A673 (cell line): ENCODE data around the gene EXOC6B. TPM values are rescaled to one million over a fixed set of nuclear protein-coding genes. Genes with fewer than 3 reads are reported as not detected.

ENCODE experiments used
- BruUV-seq: library from RNA; stranded (reverse); fragments of 400-500 nt; replicated peaks from 2 replicates; lab custom pipeline; 2021; lab: Mats Ljungman, UMichigan
- CTCF ChIA-PET: fragments of 300-600 bp; sonication (Branson Sonifier 250); formaldehyde crosslinking; loops from one replicate; lab custom pipeline; 2022; ENCODE audit warnings: antibody characterized with exemption; lab: Charles Lee
- POLR2A ChIA-PET: fragments of 300-600 bp; sonication (Branson Sonifier 250); formaldehyde crosslinking; loops from one replicate; lab custom pipeline; 2022; ENCODE audit warnings: antibody characterized with exemption; ENCODE audit not compliant: low non-redundant PET; lab: Charles Lee
- DNase-seq: peaks from one replicate; pipeline ENCODE4 v3.0.0-alpha.2; 2015; ENCODE audit warnings: low spot score
- H3K27ac ChIP-seq: fragments of 200-600 bp; sonication (generic); 2 replicates; pipeline ENCODE4 v1.5.1; 2016; ENCODE audit warnings: mixed run types, low read depth, mild to moderate bottlenecking, mixed read lengths, antibody characterized with exemption, low read length; ENCODE audit not compliant: poor library complexity, severe bottlenecking
- H3K27me3 ChIP-seq: fragments of 200-600 bp; sonication (generic); replicated peaks from 2 replicates; pipeline ENCODE4 v1.6.1; 2017; ENCODE audit warnings: mixed run types, low read depth, mild to moderate bottlenecking, mixed read lengths, antibody characterized with exemption, low read length; ENCODE audit not compliant: insufficient read depth, poor library complexity
- H3K36me3 ChIP-seq: fragments of 200-600 bp; sonication (generic); 2 replicates; pipeline ENCODE4 v1.6.1; 2016; ENCODE audit warnings: mixed run types, mild to moderate bottlenecking, mixed read lengths, antibody characterized with exemption, low read length; ENCODE audit not compliant: insufficient read depth, poor library complexity, severe bottlenecking
- H3K4me1 ChIP-seq: fragments of 200-600 bp; sonication (generic); 2 replicates; pipeline ENCODE4 v1.6.1; 2017; ENCODE audit warnings: mixed run types, mild to moderate bottlenecking, mixed read lengths, antibody characterized with exemption, low read length; ENCODE audit not compliant: insufficient read depth, poor library complexity, severe bottlenecking
- H3K4me3 ChIP-seq: fragments of 200-600 bp; sonication (generic); 2 replicates; pipeline ENCODE4 v1.5.1; 2016; ENCODE audit warnings: low read depth, mixed run types, mild to moderate bottlenecking, mixed read lengths, low read length; ENCODE audit not compliant: poor library complexity, severe bottlenecking
- H3K9me3 ChIP-seq: fragments of 200-600 bp; sonication (generic); 2 replicates; pipeline ENCODE4 v1.6.1; 2016; ENCODE audit warnings: mixed run types, low read depth, mild to moderate bottlenecking, mixed read lengths, antibody characterized with exemption, low read length; ENCODE audit not compliant: poor library complexity, severe bottlenecking
- EZH2 ChIP-seq: fragments of 200-600 bp; sonication (generic); IDR thresholded peaks from 2 replicates; pipeline ENCODE4 v1.6.1; 2017; ENCODE audit warnings: borderline replicate concordance, low read depth, mild to moderate bottlenecking, mixed read lengths, antibody characterized with exemption, low read length; ENCODE audit not compliant: poor library complexity, severe bottlenecking
- intact Hi-C: fragments of 100-400 bp; cut with micrococcal nuclease; formaldehyde crosslinking; loops from one replicate; pipeline ENCODE4 v1.10.0; 2022; ENCODE audit not compliant: unreplicated experiment
- total RNA-seq: library from RNA; stranded (reverse); gene quantifications from 2 replicates; pipeline ENCODE4 v1.2.3, GENCODE V29; 2021
- TF ChIP-seq, protein P1 (sequence below): fragments of 300-800, 200-600 bp; sonication (generic); conservative IDR thresholded peaks from 2 replicates; pipeline ENCODE4 v1.5.1; 2017; ENCODE audit warnings: low read depth, mild to moderate bottlenecking, antibody characterized with exemption, low read length, moderate library complexity, mixed read lengths

The EXOC6B gene
- total RNA-seq, 1 experiment from 2014 or later, result 138 TPM

DNA sequence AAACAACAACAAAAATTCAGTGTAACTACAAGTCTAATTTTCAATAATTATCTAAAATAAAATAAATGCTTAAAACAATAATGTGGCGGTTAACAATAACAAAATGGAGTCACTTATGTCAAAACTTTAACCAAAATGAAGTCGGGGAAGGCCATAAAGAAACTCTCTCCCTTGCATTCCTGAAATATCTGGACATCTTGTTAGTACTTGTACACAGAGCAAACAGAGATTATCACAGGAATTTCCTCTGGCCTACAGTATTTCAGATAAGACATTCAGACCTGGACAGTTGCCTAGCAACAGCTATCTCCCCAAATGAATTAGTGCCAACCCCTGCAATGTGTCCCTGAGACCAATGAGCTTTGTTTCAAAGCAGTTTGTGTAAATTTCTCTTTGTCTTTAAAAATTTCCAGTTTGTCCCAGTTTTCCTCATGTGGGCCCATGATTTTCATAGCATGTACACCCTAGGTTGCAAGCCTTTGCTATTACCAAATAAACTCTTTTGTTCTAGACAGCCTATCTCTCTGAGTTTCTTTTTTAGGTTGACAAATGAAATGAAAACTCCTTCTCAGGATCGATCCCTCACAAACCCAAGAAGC, 68.6 kb downstream of the EXOC6B start:
- peaks cover 9% of the 10 kb centered on the region for H3K9me3 ChIP-seq
- no peaks in the 10 kb centered on the region for H3K36me3 ChIP-seq
- ChIA-PET CTCF (interaction anchor here (0.7 kb wide), 1 partner anchor 868 kb away, joined by 5 read pairs; no protein-coding TSS in a partner anchor), POLR2A (no interaction called here)
- TF ChIP-seq, protein P1, sequence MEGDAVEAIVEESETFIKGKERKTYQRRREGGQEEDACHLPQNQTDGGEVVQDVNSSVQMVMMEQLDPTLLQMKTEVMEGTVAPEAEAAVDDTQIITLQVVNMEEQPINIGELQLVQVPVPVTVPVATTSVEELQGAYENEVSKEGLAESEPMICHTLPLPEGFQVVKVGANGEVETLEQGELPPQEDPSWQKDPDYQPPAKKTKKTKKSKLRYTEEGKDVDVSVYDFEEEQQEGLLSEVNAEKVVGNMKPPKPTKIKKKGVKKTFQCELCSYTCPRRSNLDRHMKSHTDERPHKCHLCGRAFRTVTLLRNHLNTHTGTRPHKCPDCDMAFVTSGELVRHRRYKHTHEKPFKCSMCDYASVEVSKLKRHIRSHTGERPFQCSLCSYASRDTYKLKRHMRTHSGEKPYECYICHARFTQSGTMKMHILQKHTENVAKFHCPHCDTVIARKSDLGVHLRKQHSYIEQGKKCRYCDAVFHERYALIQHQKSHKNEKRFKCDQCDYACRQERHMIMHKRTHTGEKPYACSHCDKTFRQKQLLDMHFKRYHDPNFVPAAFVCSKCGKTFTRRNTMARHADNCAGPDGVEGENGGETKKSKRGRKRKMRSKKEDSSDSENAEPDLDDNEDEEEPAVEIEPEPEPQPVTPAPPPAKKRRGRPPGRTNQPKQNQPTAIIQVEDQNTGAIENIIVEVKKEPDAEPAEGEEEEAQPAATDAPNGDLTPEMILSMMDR, result no peak
- TF ChIP-seq EZH2, result no peak
- no TSS peak for BruUV-seq
- H3K4me1 ChIP-seq, result peaks cover 14% of the 10 kb centered on the region
- peak; percentile 30 for DNase-seq
- H3K27ac ChIP-seq, result no peak overlapping the region
- no peaks in the 10 kb centered on the region for H3K27me3 ChIP-seq
- H3K4me3 ChIP-seq, result no peak overlapping the region
- intact Hi-C loops, result no loop called here

DNA sequence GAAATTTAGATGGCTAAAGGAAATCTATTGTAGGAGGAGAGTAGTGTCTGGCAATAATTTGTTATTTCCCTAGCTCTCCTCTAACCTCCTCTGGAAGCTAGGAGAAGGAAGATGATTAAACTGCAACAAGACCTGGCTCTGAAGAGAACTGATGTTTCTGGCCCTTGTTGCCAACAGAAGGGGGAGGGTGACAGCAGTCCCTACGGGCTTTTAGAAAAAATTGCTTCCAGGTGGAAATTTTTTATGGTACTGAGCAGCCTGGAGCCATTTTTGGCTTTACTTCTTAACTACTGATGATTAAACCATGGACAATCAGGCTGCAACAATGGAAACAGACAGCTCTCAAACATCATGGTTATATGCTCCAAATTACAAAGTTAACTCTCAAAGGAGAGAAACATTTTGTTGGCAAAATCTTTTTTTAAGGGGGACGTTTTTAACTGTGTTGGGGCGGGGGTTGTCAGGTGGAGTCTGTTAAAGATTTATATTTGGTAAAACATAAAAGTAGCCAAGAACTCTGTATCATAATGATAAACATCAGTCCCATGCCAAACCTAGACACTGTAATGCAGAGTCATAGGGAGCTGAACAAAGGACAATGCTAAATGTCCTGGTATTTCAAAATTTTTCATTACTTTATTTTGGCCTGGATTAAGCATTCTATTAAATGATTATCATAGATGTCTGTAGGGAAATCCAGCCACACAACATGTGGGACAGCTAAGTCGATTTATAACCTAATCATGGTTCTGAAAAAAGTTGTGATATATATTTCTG, 70.0 kb downstream of the EXOC6B start:
- H3K9me3 ChIP-seq, result no peaks in the 10 kb centered on the region
- H3K27ac ChIP-seq, result no peak overlapping the region
- CTCF ChIA-PET, result no interaction called here
- no TSS peak for BruUV-seq
- intact Hi-C loops, result no loop called here
- H3K27me3 ChIP-seq, result no peaks in the 10 kb centered on the region
- TF ChIP-seq EZH2, result no peak
- TF ChIP-seq, protein P1, result no peak
- no peak overlapping the region for H3K4me3 ChIP-seq
- POLR2A ChIA-PET, result no interaction called here
- peak; percentile 67 for DNase-seq
- H3K4me1 ChIP-seq, result peaks cover 14% of the 10 kb centered on the region
- no peaks in the 10 kb centered on the region for H3K36me3 ChIP-seq

DNA sequence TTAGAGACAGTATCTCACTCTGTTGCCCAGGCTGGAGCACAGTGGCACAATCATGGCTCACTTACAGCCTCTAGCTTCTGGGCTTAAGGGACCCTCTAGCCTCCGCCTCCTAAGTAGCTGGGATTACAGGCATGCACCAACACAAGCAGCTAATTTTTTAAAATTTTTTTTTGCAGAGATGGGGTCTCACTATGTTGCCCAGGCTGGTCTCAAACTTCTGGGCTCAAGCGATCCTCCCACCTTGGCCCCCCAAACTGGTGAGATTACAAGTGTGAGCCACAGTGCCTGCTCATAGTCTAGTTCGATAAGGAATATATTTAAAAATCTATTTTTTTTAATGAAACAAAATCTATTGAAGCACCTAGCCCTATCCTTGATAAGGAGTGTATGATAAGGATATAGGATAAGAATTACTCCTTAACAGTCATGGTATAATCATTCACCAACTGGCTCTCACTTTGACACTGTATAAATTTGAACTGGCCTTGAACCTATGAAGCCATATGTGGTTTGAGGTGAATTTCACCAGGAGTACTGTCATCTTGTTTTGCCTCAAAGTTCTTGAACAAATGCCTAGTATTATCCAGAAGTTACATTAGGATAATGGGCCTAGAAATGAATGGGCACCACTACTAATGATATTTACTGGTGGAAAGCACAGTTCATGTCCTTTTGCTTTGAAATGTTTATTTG, 71.1 kb downstream of the EXOC6B start:
- POLR2A ChIA-PET, result no interaction called here

More for the DNA sequence above, 71.1 kb downstream of the EXOC6B start:
- TF ChIP-seq EZH2, result no peak
- TF ChIP-seq, protein P1, result no peak
- CTCF ChIA-PET, result no interaction called here
- Histone ChIP-seq H3K27me3 (no peaks in the 10 kb centered on the region), H3K36me3 (no peaks in the 10 kb centered on the region), H3K4me3 (no peak overlapping the region), H3K27ac (no peak overlapping the region), H3K4me1 (peaks cover 14% of the 10 kb centered on the region), H3K9me3 (no peaks in the 10 kb centered on the region)
- DNase-seq, result no peak
- intact Hi-C loops, result no loop called here
- no TSS peak for BruUV-seq
